Measurements from ENCODE around the gene DNAH1.

DNAH1 gene

GRCh38 chr3:52407779-52408178 is 91.7 kb downstream of the DNAH1 start:
- TF ChIP-seq CTCF (IDR thresholded peaks at IDR 0.05; ENCODE audit: low read depth, low read length), result no peak

GRCh38 chr3:52408466-52408865 is 92.3 kb downstream of the DNAH1 start:
- DNase-seq (ENCODE audit: extremely low read depth, low read depth), result no peak

More at GRCh38 chr3:52407779-52408178, 91.7 kb downstream of the DNAH1 start:
- no peak for DNase-seq (ENCODE audit: extremely low read depth, low read depth)

GRCh38 chr3:52415800-52416199 is 99.7 kb downstream of the DNAH1 start:
- DNase-seq (ENCODE audit: extremely low read depth, low read depth), result no peak
- no peak for TF ChIP-seq CTCF (IDR thresholded peaks at IDR 0.05; ENCODE audit: low read depth, low read length)

More at GRCh38 chr3:52408466-52408865, 92.3 kb downstream of the DNAH1 start:
- TF ChIP-seq CTCF (IDR thresholded peaks at IDR 0.05; ENCODE audit: low read depth, low read length), result no peak

- DNase-seq (ENCODE audit: extremely low read depth, low read depth), result no peak
Measured at GRCh38 chr3:52420388-52420787, 104.3 kb downstream of the DNAH1 start.

GRCh38 chr3:52422669-52423068 is 106.5 kb downstream of the DNAH1 start:
- DNase-seq (ENCODE audit: extremely low read depth, low read depth), result no peak
- TF ChIP-seq CTCF (IDR thresholded peaks at IDR 0.05; ENCODE audit: low read depth, low read length), result no peak

More at GRCh38 chr3:52420388-52420787, 104.3 kb downstream of the DNAH1 start:
- TF ChIP-seq CTCF (IDR thresholded peaks at IDR 0.05; ENCODE audit: low read depth, low read length), result no peak

GRCh38 chr3:52423173-52423572 is 107.1 kb downstream of the DNAH1 start:
- TF ChIP-seq CTCF (IDR thresholded peaks at IDR 0.05; ENCODE audit: low read depth, low read length), result no peak
- DNase-seq (ENCODE audit: extremely low read depth, low read depth), result no peak

GRCh38 chr3:52428151-52429005 is 112.3 kb downstream of the DNAH1 start:
- peak; percentile 81 for DNase-seq (ENCODE audit: extremely low read depth, low read depth)
- peak; percentile 84 for TF ChIP-seq CTCF (IDR thresholded peaks at IDR 0.05; ENCODE audit: low read depth, low read length)

Measured in AG09319 (cell line).